Spinal cord (tissue), 10 donors: Measurements from ENCODE around the gene CTSE. TPM values are rescaled to one million over a fixed set of nuclear protein-coding genes. Genes with fewer than 3 reads are reported as not detected.

Experiments
- DNase-seq, 6 donors: peaks; one replicate each; pipeline versions ENCODE4 v3.0.0 to v3.0.0-alpha.2; 2013 to 2015; ENCODE audit warnings: low spot score in 6 of 6, low read depth in 4 of 6
- H3K27ac ChIP-seq: one replicate; pipeline ENCODE4 v1.5.1; 2013; ENCODE audit warnings: low read depth, low read length, control low read depth
- H3K27me3 ChIP-seq: one replicate; pipeline ENCODE4 v1.6.1; 2013; ENCODE audit warnings: low read length; ENCODE audit not compliant: control insufficient read depth, insufficient read depth
- H3K36me3 ChIP-seq: one replicate; pipeline ENCODE4 v1.6.1; 2013; ENCODE audit warnings: low read length; ENCODE audit not compliant: control insufficient read depth, insufficient read depth
- H3K4me1 ChIP-seq: one replicate; pipeline ENCODE4 v1.6.1; 2013; ENCODE audit warnings: low read length; ENCODE audit not compliant: control insufficient read depth, insufficient read depth
- H3K4me3 ChIP-seq: one replicate; pipeline ENCODE4 v1.5.1; 2013; ENCODE audit warnings: low read depth, low read length, control low read depth
- H3K9me3 ChIP-seq: one replicate; pipeline ENCODE4 v1.6.1; 2013; ENCODE audit warnings: low read length; ENCODE audit not compliant: control insufficient read depth, insufficient read depth
- WGBS: methylation state at CpG from one replicate; pipeline ENCODE4 v1.1.5; 2013; ENCODE audit warnings: missing lambda C conversion rate; ENCODE audit not compliant: insufficient coverage; 5-methylcytosine and 5-hydroxymethylcytosine counted together
- polyA plus RNA-seq, 2 donors: library from polyadenylated mRNA; unstranded; fragments of 120-200 nt; gene quantifications; one replicate each; pipeline ENCODE4 v1.2.1, GENCODE V29; 2013; ENCODE audit not compliant: insufficient read length in 2 of 2
- total RNA-seq, 2 donors: library from RNA; depleted of rRNA in 1 of 2; stranded (reverse); fragments of 120-200 nt in 1 of 2; fragments of >200 nt in 1 of 2; gene quantifications; one replicate each; pipeline versions ENCODE4 v1.2.3 to v1.2.4, GENCODE V29; 2013 to 2014
- donor health status: healthy.

CTSE gene
- total and polyA plus RNA-seq, 4 donors = 0.18 to 0.28 (median 0.20) TPM; not detected in 1

GRCh38 chr1:206036663-206037455 lies 13.2 kb upstream of the CTSE start:
- no peak overlapping the region for H3K27ac ChIP-seq
- H3K36me3 ChIP-seq = no peaks in the 10 kb centered on the region
- peaks cover 7% of the 10 kb centered on the region for H3K4me1 ChIP-seq
- H3K4me3 ChIP-seq = no peak overlapping the region
- H3K27me3 ChIP-seq = no peaks in the 10 kb centered on the region
- 65% methylated on average over 2 of the region's 2 CpGs for WGBS
- no peak for DNase-seq
- H3K9me3 ChIP-seq = no peaks in the 10 kb centered on the region

GRCh38 chr1:206035027-206035426 lies 11.3 kb upstream of the CTSE start:
- Histone ChIP-seq H3K4me1 (peaks cover 8% of the 10 kb centered on the region), H3K36me3 (no peaks in the 10 kb centered on the region), H3K27me3 (no peaks in the 10 kb centered on the region), H3K9me3 (no peaks in the 10 kb centered on the region), H3K4me3 (no peak overlapping the region), H3K27ac (no peak overlapping the region)
- DNase-seq = no peak
- WGBS = 45% methylated on average over 2 of the region's 5 CpGs

- WGBS = 88% methylated on average over 3 of the region's 5 CpGs
- DNase-seq = no peak
- H3K4me1 ChIP-seq = peaks cover 4% of the 10 kb centered on the region
- no peaks in the 10 kb centered on the region for H3K36me3 ChIP-seq
- no peaks in the 10 kb centered on the region for H3K27me3 ChIP-seq
- H3K27ac ChIP-seq = no peak overlapping the region
- H3K4me3 ChIP-seq = no peak overlapping the region
- H3K9me3 ChIP-seq = no peaks in the 10 kb centered on the region
These were observed 8.9 kb upstream of the CTSE start for GRCh38 chr1:206032380-206033140.

- no CpG with 5 or more reads among the region's 4 CpGs for WGBS
- H3K36me3 ChIP-seq = no peaks in the 10 kb centered on the region
These were observed 7.0 kb upstream of the CTSE start for GRCh38 chr1:206030714-206031113.

GRCh38 chr1:206030191-206030590 lies 6.5 kb upstream of the CTSE start:
- H3K36me3 ChIP-seq = no peaks in the 10 kb centered on the region
- H3K4me1 ChIP-seq = peaks cover 4% of the 10 kb centered on the region
- no peak for DNase-seq
- H3K27ac ChIP-seq = no peak overlapping the region
- WGBS = 83% methylated on average over 2 of the region's 4 CpGs
- H3K4me3 ChIP-seq = no peak overlapping the region
- H3K27me3 ChIP-seq = no peaks in the 10 kb centered on the region
- peaks cover 3% of the 10 kb centered on the region for H3K9me3 ChIP-seq

More at GRCh38 chr1:206030714-206031113, 7.0 kb upstream of the CTSE start:
- H3K9me3 ChIP-seq = peaks cover 3% of the 10 kb centered on the region
- no peaks in the 10 kb centered on the region for H3K27me3 ChIP-seq
- no peak overlapping the region for H3K27ac ChIP-seq
- H3K4me3 ChIP-seq = no peak overlapping the region
- peak; percentile 33 to 94 (median 49) for DNase-seq
- peaks cover 4% of the 10 kb centered on the region for H3K4me1 ChIP-seq

GRCh38 chr1:206029484-206029883 lies 5.8 kb upstream of the CTSE start:
- WGBS = 79% methylated on average over 4 of the region's 4 CpGs
- H3K27ac ChIP-seq = no peak overlapping the region
- peaks cover 3% of the 10 kb centered on the region for H3K9me3 ChIP-seq
- H3K27me3 ChIP-seq = no peaks in the 10 kb centered on the region
- peak in 1 of 6 donors; percentile 22 for DNase-seq
- no peaks in the 10 kb centered on the region for H3K36me3 ChIP-seq
- no peak overlapping the region for H3K4me3 ChIP-seq
- H3K4me1 ChIP-seq = peaks cover 4% of the 10 kb centered on the region

- H3K27me3 ChIP-seq = no peaks in the 10 kb centered on the region
- peaks cover 3% of the 10 kb centered on the region for H3K9me3 ChIP-seq
- no peaks in the 10 kb centered on the region for H3K36me3 ChIP-seq
- no peak for DNase-seq
- no peaks in the 10 kb centered on the region for H3K4me1 ChIP-seq
- H3K27ac ChIP-seq = no peak overlapping the region
- 67% methylated on average over 1 of the region's 3 CpGs for WGBS
- H3K4me3 ChIP-seq = no peak overlapping the region
These were observed 1.7 kb upstream of the CTSE start for GRCh38 chr1:206025283-206025820.

GRCh38 chr1:206022766-206023165 lies 929 bp downstream of the CTSE start:
- Histone ChIP-seq H3K36me3 (no peaks in the 10 kb centered on the region), H3K27me3 (no peaks in the 10 kb centered on the region), H3K4me3 (no peak overlapping the region), H3K4me1 (no peaks in the 10 kb centered on the region), H3K9me3 (peaks cover 3% of the 10 kb centered on the region), H3K27ac (no peak overlapping the region)
- WGBS = 84% methylated on average over 5 of the region's 7 CpGs
- DNase-seq = no peak

- no peaks in the 10 kb centered on the region for H3K36me3 ChIP-seq
- no peaks in the 10 kb centered on the region for H3K4me1 ChIP-seq
- no peak overlapping the region for H3K4me3 ChIP-seq
- no peak overlapping the region for H3K27ac ChIP-seq
- H3K9me3 ChIP-seq = peaks cover 3% of the 10 kb centered on the region
- WGBS = 96% methylated on average over 3 of the region's 4 CpGs
- H3K27me3 ChIP-seq = no peaks in the 10 kb centered on the region
- DNase-seq = no peak
These were observed 1.9 kb downstream of the CTSE start for GRCh38 chr1:206021626-206022365.
